ENCODE results near the gene ASB6. TPM values are rescaled to one million over a fixed set of nuclear protein-coding genes. Genes with fewer than 3 reads are reported as not detected.

Gene ASB6
- total RNA-seq, 6 experiments from 2014 or later, result 4.5 to 9.5 (median 5.4) TPM

DNA sequence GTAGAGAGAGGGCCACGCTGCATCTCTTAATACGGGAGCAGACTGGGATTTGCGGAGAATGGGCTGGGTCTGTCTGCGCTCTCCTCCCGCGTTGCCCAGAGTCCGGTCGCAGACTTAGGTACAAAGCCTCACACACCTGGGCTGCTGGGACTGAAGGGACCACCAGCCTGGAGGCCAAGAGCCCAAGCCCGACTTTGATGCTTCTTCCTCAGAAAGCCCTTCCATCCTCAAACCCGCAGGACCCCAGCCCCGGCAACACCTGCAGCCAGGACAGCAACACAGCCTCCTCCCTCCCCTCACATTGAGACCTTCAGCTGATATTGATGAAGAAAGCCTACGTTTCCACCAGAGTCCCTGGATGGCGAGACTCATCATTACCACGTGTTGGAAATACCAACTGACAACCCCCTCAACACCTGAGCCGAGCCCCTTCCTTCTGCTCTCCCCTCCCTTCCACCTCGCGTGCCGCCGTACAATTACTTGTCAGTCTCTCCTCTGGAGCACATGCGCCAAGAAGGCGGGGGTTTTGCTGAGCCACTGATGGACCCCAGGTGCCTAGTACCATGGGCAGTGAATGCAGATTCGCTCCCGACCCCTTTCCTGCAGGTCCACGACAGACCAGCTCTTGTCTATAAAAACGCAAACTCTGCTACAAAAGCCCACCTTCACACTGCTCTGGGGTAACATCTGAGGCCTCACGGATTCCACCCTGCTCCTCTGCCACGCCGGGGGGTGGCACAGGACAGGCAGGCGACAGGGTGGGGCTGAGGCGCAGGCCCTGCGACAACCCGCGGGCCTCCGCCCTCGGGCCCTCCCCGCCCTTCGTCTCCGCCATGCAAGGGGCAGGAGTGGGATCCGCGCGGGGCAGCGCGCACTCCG is 841 bp downstream of the ASB6 start:
- intact Hi-C loops (cut with DNase I), result loop anchor here (10.0 kb wide), 1 partner anchor 144 kb away; no protein-coding TSS in a partner anchor
- Histone ChIP-seq H3K9me3 (no peaks in the 10 kb centered on the region), H3K4me1 (peaks cover 0 to 17% (median 8%) of the 10 kb centered on the region in 4 donors), H3K27me3 (no peaks in the 10 kb centered on the region), H3K27ac (peak overlapping the region in 2 of 3 donors; percentile 54 to 68), H3K4me3 (peak overlapping the region; percentile 79 to 95 (median 93)), H3K36me3 (peaks cover 0 to 31% (median 11%) of the 10 kb centered on the region in 4 donors)
- no peak for TF ChIP-seq POLR2A (IDR thresholded peaks at IDR 0.05)
- TF ChIP-seq, protein P1, sequence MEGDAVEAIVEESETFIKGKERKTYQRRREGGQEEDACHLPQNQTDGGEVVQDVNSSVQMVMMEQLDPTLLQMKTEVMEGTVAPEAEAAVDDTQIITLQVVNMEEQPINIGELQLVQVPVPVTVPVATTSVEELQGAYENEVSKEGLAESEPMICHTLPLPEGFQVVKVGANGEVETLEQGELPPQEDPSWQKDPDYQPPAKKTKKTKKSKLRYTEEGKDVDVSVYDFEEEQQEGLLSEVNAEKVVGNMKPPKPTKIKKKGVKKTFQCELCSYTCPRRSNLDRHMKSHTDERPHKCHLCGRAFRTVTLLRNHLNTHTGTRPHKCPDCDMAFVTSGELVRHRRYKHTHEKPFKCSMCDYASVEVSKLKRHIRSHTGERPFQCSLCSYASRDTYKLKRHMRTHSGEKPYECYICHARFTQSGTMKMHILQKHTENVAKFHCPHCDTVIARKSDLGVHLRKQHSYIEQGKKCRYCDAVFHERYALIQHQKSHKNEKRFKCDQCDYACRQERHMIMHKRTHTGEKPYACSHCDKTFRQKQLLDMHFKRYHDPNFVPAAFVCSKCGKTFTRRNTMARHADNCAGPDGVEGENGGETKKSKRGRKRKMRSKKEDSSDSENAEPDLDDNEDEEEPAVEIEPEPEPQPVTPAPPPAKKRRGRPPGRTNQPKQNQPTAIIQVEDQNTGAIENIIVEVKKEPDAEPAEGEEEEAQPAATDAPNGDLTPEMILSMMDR (IDR thresholded peaks at IDR 0.05), result no peak
- WGBS (ENCODE audit: insufficient coverage, low coverage, low lambda C conversion rate, missing lambda C conversion rate), result 0% methylated on average over 10 of the region's 44 CpGs
- ATAC-seq, result no peak
- no peak for DNase-seq

DNA sequence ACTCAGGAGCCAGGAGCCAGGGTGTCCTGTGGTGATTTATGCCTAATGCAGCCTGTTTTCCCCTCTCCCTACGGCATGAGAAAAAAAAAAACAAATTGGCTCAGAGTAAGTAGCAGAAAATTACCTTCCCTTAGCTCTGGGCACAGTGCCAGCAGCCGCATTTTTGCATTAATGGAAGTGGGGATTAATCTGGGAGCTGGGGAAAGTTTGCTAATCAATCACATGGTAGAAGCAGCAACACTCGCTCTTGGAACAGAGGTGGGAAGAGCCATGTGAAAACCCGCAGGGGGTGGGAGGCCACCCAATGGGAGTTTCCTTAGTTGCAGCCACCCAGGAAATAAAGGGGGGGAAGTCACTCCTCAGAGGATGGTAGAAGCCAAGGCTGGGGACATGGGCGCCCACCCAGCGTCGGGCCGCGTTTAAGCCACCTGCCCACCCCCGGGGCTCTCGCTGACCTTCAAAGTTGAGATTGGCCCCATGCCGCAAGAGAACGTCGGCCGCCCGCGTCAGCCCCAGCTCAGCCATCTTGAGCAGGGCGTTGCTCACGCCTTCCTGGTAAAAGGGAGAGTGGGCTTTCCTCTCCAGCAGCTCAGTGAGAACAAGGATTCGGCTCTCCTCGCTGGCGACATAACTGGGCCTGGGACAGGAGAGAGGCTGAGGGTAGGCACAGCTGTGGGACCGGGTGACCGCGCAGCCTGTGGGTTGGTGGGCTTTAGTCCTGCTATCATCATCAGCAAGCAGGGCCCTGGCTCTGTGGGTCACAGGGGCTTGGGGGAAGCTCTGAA is 1.7 kb downstream of the ASB6 start:
- TF ChIP-seq POLR2A (IDR thresholded peaks at IDR 0.05), result no peak
- TF ChIP-seq, protein P1 (IDR thresholded peaks at IDR 0.05), result no peak
- H3K4me1 ChIP-seq, result peaks cover 0 to 17% (median 8%) of the 10 kb centered on the region in 4 donors
- no peak for DNase-seq
- no peaks in the 10 kb centered on the region for H3K27me3 ChIP-seq
- H3K4me3 ChIP-seq, result no peak overlapping the region
- 49% methylated on average over 7 of the region's 25 CpGs for WGBS (ENCODE audit: insufficient coverage, low coverage, low lambda C conversion rate, missing lambda C conversion rate)
- intact Hi-C loops (cut with DNase I), result loop anchor here (10.0 kb wide), 1 partner anchor 145 kb away; no protein-coding TSS in a partner anchor
- no peaks in the 10 kb centered on the region for H3K9me3 ChIP-seq
- peaks cover 0 to 38% (median 15%) of the 10 kb centered on the region in 4 donors for H3K36me3 ChIP-seq
- no peak for ATAC-seq
- no peak overlapping the region for H3K27ac ChIP-seq

DNA sequence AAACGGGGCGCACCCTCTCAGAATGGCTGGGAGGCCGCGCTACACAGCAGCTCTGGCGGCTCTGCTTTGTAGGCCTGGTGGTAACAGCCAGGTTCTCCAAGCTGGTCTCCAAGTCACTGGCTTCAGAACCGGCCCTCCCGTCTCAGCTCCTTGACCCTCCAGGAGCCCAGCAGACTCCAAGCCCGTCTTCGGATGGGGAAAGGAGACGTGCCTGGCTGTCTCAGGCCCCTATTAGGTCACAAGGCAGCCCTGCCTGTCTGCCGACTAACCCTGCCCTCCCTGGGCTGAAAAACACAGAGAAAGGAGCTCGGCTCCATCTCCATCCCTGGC is 2.2 kb downstream of the ASB6 start:
- DNase-seq, result peak in 1 of 3 donors; percentile 44
- no peak overlapping the region for H3K4me3 ChIP-seq
- ATAC-seq, result no peak
- intact Hi-C loops (cut with DNase I), result loop anchor here (10.0 kb wide), 1 partner anchor 145 kb away; no protein-coding TSS in a partner anchor
- H3K9me3 ChIP-seq, result no peaks in the 10 kb centered on the region
- 88% methylated on average over 8 of the region's 12 CpGs for WGBS (ENCODE audit: insufficient coverage, low coverage, low lambda C conversion rate, missing lambda C conversion rate)
- H3K27ac ChIP-seq, result no peak overlapping the region
- peaks cover 0 to 44% (median 18%) of the 10 kb centered on the region in 4 donors for H3K36me3 ChIP-seq
- TF ChIP-seq, protein P1 (IDR thresholded peaks at IDR 0.05), result no peak
- TF ChIP-seq POLR2A (IDR thresholded peaks at IDR 0.05), result no peak
- peaks cover 0 to 17% (median 8%) of the 10 kb centered on the region in 4 donors for H3K4me1 ChIP-seq
- H3K27me3 ChIP-seq, result no peaks in the 10 kb centered on the region

DNA sequence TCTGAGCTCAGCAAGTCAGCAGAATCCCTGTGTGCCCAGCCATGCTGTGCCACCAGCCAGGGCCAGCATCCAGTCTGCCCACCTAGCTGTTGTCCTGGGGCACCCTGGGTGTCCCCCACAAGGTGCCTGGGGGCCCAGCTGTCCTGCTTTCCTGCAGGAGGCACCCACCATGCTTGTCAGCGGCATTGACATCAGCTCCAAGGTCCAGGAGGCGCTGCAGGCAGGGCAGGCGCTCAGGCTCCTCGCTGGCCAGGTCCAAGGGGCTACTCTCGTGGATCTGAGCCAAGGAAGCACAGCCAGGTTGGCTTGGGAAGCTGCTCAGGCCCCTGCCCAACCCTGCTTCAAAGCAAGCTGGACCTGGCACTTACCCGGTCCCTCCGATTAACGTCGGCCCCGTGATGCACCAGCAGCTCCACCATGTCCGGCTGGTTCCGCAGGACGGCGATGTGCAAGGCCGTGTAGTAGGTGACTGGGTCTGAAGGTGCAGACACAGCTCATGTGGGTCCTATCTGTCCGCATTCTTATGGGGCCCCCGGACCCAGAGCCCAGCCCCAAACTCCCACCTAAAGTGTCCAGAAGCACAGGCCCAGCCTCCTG is 2.8 kb downstream of the ASB6 start:
- peaks cover 0 to 50% (median 21%) of the 10 kb centered on the region in 4 donors for H3K36me3 ChIP-seq
- DNase-seq, result no peak
- H3K27me3 ChIP-seq, result no peaks in the 10 kb centered on the region
- TF ChIP-seq, protein P1 (IDR thresholded peaks at IDR 0.05), result no peak
- TF ChIP-seq POLR2A (IDR thresholded peaks at IDR 0.05), result no peak
- WGBS (ENCODE audit: insufficient coverage, low coverage, low lambda C conversion rate, missing lambda C conversion rate), result 89% methylated on average over 7 of the region's 17 CpGs
- H3K27ac ChIP-seq, result no peak overlapping the region
- no peak for ATAC-seq
- no peaks in the 10 kb centered on the region for H3K9me3 ChIP-seq
- no peak overlapping the region for H3K4me3 ChIP-seq
- H3K4me1 ChIP-seq, result peaks cover 0 to 17% (median 8%) of the 10 kb centered on the region in 4 donors
- intact Hi-C loops (cut with DNase I), result no loop called here

All from right lobe of liver (tissue), 6 donors.